NCI-H524 treated with DMSO at 0.1 percent for 48 hours (cell line): ENCODE results near the gene ITCH.
A peak's percentile ranks its signal among the peaks of the same experiment; 100 is the strongest.
"Not testable (repeated sequence)": the region's sequence is repeated elsewhere in the genome, so short reads cannot be mapped to it uniquely, and the experiment has no call there.

ENCODE experiments used
- DNase-seq: peaks from one replicate; lab custom pipeline; 2025; lab: John Stamatoyannopoulos, UW

The ITCH gene

DNA sequence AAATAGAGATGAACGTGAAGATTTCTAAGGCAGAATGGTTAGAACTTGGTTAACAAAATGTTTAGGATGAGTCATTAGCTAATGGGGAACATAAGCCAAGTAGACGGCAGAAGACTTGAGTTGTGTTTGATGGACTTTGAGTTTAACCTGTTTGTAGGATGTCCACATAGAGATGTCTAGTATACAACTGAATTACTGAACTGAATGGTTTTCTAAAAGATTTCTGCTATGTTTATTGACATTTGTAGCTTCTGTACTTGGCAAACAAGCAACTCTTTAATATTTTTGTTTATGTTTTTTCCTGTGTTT lies 98.7 kb downstream of the ITCH start:
- DNase-seq, result no peak

DNA sequence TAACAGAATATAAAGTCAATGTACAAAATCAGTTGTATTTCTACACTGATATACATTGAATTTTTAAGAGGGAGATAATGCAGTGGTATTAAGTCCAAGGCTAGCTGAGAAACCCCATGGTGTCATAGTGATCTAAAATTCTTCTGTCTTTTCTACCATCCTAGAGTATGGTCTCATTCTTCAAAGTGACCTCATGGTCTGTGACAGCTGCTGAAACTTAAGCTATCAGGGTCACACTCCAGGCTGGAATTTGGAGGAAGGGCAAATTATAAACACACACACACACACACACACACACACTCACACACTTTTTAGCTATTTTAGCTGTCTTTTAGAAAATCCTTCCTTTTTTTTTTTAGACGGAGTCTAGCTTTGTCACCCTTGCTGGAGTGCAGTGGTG lies 105.9 kb downstream of the ITCH start:
- no peak for DNase-seq

- DNase-seq, result no peak
These were observed 109.3 kb downstream of the ITCH start for GRCh38 chr20:34472246-34472925.

DNA sequence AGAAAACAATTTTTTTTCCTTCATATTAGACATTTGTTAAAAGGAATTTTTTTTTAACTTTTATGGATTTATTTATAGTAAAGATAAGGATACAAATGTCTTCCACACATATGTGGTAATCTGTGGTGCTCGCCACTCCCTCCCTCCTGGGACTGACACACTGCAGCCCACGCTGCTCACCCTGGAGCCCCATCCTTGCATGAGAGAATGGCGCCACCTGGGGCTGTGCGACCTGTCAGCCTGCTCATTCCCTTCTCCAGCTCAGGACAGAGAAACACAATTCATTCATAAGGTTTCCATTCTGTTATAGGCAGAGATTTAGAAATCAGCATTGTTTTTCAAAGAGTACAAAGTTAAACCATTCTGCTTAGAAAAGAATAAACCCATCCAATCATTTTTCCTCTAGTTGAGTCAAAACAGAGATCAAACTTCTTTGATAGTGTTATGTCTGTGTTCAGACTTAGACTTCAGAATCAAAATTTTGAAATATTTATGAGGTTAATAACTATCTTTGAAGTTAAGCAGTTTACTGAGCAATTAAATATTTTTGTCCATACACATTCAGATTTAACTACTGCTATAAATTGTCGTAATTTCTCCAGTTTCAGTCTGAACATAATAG lies 110.3 kb downstream of the ITCH start:
- peak; percentile 26 for DNase-seq

GRCh38 chr20:34475979-34476736 lies 113.1 kb downstream of the ITCH start:
- DNase-seq, result no peak

- DNase-seq, result no peak
These were observed 116.6 kb downstream of the ITCH start for GRCh38 chr20:34479627-34480026.

DNA sequence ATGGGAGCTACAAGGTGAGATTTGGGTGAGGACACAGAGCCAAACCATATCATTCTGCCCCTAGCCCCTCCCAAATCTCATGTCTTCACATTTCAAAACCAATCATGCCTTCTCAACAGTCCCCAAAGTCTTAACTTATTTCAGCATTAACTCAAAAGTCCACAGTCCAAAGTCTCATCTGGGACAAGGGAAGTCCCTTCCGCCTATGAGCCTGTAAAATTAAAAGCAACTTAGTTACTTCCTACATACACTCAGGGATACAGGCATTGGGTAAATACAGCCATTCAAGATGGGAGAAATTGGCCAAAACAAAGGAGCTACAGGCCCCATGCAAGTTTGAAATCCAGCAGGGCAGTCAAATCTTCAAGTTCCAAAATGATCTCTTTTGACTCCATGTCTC lies 119.1 kb downstream of the ITCH start:
- DNase-seq, result not testable (repeated sequence)

- DNase-seq, result not testable (repeated sequence)
These were observed 120.6 kb downstream of the ITCH start for GRCh38 chr20:34483585-34484220.

DNA sequence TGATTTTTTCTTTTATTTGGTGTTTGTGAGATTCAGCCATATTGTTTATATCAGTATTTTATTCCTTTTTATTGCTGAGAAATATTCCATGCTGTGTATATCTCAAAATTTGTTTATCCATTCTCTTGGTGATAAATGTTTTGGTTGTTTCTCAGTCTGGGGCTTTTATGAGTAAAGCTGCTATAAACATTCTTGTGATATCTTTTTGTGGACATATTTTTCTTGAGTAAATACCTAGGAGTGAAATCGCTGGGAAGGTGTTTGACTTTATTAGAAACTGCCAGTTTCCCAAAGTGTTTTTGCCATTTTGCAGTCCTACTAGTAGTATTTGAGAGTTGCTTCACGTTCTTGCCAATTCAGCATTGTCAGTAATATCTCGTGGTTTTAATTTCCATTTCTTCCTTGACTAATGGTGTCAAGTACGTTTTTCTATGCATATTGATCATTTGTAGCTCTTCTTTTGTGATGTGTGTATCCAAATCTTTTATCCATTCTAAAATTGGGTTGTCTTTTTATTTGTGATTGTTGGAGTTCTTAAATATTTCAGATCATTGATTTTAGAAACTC lies 122.1 kb downstream of the ITCH start:
- no peak for DNase-seq

DNA sequence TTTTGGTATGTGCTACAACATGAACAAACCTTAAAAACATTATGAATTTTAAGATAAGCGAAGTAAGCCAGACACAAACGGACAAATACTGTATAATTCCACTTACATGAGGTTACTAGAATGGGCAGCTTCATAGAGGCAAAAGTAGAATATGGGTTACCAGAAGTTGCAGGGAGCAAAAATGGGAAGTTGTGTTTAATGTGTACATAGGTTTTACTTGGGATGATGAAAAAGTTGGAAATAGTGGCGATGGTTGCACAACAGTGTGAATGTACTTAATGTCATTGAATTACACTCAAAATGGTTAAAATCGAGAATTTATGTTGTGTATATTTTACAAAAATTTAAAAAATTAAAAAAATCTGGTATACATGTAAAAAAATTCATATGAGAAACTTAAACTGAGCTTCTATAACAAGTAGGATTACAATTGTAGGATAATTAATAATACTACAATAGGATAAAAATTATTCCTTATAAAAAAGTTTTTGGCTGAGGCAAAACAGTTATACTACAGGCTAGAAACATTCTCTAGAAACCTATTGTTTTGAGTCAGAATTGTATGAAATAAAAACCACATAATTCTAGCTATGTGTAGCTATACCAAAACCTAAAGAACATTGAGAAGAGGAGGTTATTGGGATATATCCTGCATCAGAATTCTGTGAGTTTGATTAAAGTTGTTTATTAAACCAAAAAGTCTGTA lies 128.3 kb downstream of the ITCH start:
- no peak for DNase-seq

DNA sequence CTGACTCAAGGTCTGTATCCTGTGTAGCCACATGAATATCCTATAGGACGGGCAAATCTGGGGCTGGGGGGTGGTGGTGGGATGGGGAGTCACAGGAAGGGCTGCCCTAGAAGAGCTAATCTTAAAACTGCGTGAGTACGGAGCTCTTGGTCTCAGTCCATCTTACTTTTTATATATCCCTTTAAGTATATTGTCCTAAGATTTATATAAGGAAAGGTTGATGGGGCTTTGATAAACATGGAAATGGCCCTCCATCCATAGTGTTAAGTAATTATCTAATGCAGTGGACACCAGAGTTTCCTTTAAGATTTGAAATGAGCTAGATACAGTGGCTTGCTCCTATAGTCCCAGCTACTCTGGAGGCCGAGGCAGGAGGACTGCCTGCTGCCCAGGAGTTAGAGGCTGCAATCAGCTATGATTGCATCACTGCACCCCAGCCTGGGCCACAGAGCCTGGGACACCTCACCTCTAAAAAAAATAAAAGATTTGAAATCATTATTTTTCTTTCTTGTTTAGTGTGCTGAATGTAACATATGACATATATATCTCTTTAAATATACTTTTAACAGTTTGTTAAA lies 128.9 kb downstream of the ITCH start:
- no peak for DNase-seq

- DNase-seq, result no peak
These were observed 130.6 kb downstream of the ITCH start for GRCh38 chr20:34493646-34494045.

DNA sequence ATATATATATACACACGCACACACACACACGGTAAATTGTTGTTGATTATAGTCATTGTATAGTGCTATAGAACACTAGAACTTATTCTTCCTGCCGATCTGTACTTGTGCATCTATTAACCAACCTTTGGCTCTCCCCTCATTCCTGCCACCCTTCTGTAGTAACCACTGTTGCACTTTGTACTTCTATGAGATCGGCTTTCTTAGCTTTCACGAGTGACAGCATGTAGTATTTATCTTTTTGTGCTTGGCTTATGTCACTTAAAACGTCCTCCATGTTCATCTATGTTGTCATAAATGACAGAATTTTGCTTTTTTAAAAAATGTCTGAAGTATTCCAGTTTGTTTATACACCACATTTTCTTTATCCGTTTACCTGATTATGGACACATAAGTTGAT lies 132.2 kb downstream of the ITCH start:
- DNase-seq, result no peak

GRCh38 chr20:34495916-34496315 lies 132.8 kb downstream of the ITCH start:
- no peak for DNase-seq

- DNase-seq, result not testable (repeated sequence)
These were observed 134.5 kb downstream of the ITCH start for GRCh38 chr20:34497596-34497995.

DNA sequence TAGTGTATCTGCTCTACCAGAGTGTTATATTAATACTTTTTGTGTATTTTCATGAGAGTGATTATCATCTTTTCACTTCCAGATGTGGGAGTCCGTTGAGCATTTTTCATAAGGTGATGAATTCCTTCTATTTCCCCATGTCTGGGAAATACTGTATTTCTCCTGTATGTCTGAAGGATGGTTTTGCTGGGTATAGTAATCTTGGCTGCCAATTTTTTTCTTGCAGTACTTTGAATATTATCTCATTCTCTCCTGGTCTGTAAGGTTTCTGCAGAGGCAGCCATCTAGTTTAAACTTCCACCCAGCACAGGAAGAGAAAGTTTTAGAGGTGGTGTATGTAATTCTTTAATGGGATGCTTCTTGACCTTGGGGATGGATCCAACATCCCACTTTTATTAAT lies 137.8 kb downstream of the ITCH start:
- no peak for DNase-seq

GRCh38 chr20:34506480-34506879 lies 143.4 kb downstream of the ITCH start:
- no peak for DNase-seq

DNA sequence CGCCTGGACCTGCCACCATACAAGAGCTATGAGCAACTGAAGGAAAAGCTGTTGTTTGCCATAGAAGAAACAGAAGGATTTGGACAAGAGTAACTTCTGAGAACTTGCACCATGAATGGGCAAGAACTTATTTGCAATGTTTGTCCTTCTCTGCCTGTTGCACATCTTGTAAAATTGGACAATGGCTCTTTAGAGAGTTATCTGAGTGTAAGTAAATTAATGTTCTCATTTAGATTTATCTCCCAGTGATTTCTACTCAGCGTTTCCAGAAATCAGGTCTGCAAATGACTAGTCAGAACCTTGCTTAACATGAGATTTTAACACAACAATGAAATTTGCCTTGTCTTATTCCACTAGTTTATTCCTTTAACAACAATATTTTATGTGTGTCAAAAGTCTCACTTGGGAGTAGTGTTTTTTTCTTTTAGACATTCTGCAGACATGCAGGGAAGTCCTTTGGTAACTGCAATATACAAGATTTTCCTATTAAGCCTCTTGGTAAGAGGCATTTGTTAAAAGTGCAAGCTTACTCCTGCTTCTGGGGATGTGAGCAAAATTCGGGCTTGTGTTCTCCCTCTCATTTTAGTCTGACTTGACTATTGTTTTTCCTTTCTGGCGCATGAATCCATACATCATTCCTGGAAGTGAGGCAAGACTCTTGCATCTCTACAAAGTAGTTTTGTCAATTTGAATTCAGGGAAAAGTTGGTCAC lies 144.8 kb downstream of the ITCH start:
- DNase-seq, result no peak

- DNase-seq, result no peak
These were observed 147.5 kb downstream of the ITCH start for GRCh38 chr20:34510575-34510974.

GRCh38 chr20:34511891-34512265 lies 148.8 kb downstream of the ITCH start:
- no peak for DNase-seq
